NCI-H146 treated with DMSO at 0.1 percent for 48 hours (cell line): Measurements from ENCODE around the gene CLDN7.
A peak's percentile ranks its signal among the peaks of the same experiment; 100 is the strongest.

Experiments
- DNase-seq: peaks from one replicate; lab custom pipeline; 2025; ENCODE audit not compliant: unreplicated experiment; lab: John Stamatoyannopoulos, UW

The CLDN7 gene

GRCh38 chr17:7221278-7222092, 40.8 kb downstream of the CLDN7 start:
- no peak for DNase-seq

- peak; percentile 3 for DNase-seq
Observed at GRCh38 chr17:7220593-7221277, 41.5 kb downstream of the CLDN7 start.

- DNase-seq = peak; percentile 58
Observed at GRCh38 chr17:7219812-7220592, 42.3 kb downstream of the CLDN7 start, which contains the start of the genes ACADVL and DLG4. TSS of gene ACADVL (plus strand) at chr17:7219938. CDS start at chr17:7219985, 47 bp downstream. TSS of gene DLG4 (minus strand) at chr17:7219836.

- no peak for DNase-seq
Observed at GRCh38 chr17:7219229-7219811, 43.0 kb downstream of the CLDN7 start.

GRCh38 chr17:7218758-7219157, 43.5 kb downstream of the CLDN7 start:
- DNase-seq = no peak

- DNase-seq = no peak
Observed at GRCh38 chr17:7218166-7218565, 44.1 kb downstream of the CLDN7 start.

GRCh38 chr17:7217113-7217987, 44.9 kb downstream of the CLDN7 start:
- DNase-seq = peak; percentile 15

GRCh38 chr17:7216242-7217112, 45.8 kb downstream of the CLDN7 start:
- no peak for DNase-seq

GRCh38 chr17:7215652-7216180, 46.6 kb downstream of the CLDN7 start:
- no peak for DNase-seq

- DNase-seq = no peak
Observed at GRCh38 chr17:7215136-7215638, 47.1 kb downstream of the CLDN7 start.

GRCh38 chr17:7214300-7215135, 47.8 kb downstream of the CLDN7 start:
- peak; percentile 94 for DNase-seq

- peak; percentile 92 for DNase-seq
Observed at GRCh38 chr17:7213895-7214299, 48.4 kb downstream of the CLDN7 start.

GRCh38 chr17:7211491-7212273, 50.6 kb downstream of the CLDN7 start:
- DNase-seq = no peak
